ENCODE results near the gene RND2. TPM values are rescaled to one million over a fixed set of nuclear protein-coding genes. Genes with fewer than 3 reads are reported as not detected.

Gene RND2
- total and polyA plus RNA-seq, 2 of the 13 experiments (the other 11 are each of a cell fraction or from before 2014, with no cell fraction given): 0.05 to 0.11 TPM

- TF ChIP-seq SMAD1 (CRISPR knock-in tag; IDR thresholded peaks at IDR 0.05; ENCODE audit: borderline replicate concordance, low read depth) (no peak), NFE2L1 (CRISPR knock-in tag; IDR thresholded peaks at IDR 0.05; ENCODE audit: borderline replicate concordance) (no peak), ATM (IDR thresholded peaks at IDR 0.05; ENCODE audit: borderline replicate concordance) (no peak), NR2C2 (CRISPR knock-in tag; IDR thresholded peaks at IDR 0.05; ENCODE audit: borderline replicate concordance) (0 out of 2 replicates have a peak, but pooled peaks have one; percentile 34), ZZZ3 (CRISPR knock-in tag; IDR thresholded peaks at IDR 0.05; ENCODE audit: borderline replicate concordance) (peak; percentile 82), ATF6 (CRISPR knock-in tag; conservative IDR thresholded peaks at IDR 0.05) (no peak), SNAPC4 (CRISPR knock-in tag; IDR thresholded peaks at IDR 0.05) (peak; percentile 47; the same call in 1 of the 2 replicates), FOSL1 (CRISPR knock-in tag; IDR thresholded peaks at IDR 0.05; ENCODE audit: borderline replicate concordance) (peak; percentile 32; the same call in 1 of the 2 replicates), ZNF652 (CRISPR knock-in tag; IDR thresholded peaks at IDR 0.05; ENCODE audit: borderline replicate concordance, low read depth) (no peak), ZMYM2 (CRISPR knock-in tag; IDR thresholded peaks at IDR 0.05) (no peak), ZNF230 (CRISPR knock-in tag; IDR thresholded peaks at IDR 0.05) (peak; percentile 89; the same call in 1 of the 2 replicates), ZEB1 (IDR thresholded peaks at IDR 0.05; ENCODE audit: insufficient replicate concordance, low read depth) (no peak), SIX4 (CRISPR knock-in tag; IDR thresholded peaks at IDR 0.05) (peak; percentile 18; the same call in 1 of the 2 replicates), BRD4 (CRISPR knock-in tag; IDR thresholded peaks at IDR 0.05) (peak; percentile 91), ZNF644 (CRISPR knock-in tag; IDR thresholded peaks at IDR 0.05; ENCODE audit: low read depth) (no peak), CAMTA2 (CRISPR knock-in tag; IDR thresholded peaks at IDR 0.05; ENCODE audit: borderline replicate concordance) (no peak; the same call in 1 of the 2 replicates), ARNTL (CRISPR knock-in tag; IDR thresholded peaks at IDR 0.05) (peak; percentile 61; the same call in 1 of the 2 replicates), HNF4A (CRISPR knock-in tag; IDR thresholded peaks at IDR 0.05) (peak; percentile 19; the same call in 1 of the 2 replicates), NFKB2 (CRISPR knock-in tag; IDR thresholded peaks at IDR 0.05; ENCODE audit: borderline replicate concordance) (peak; percentile 90), TIGD3 (CRISPR knock-in tag; IDR thresholded peaks at IDR 0.05; ENCODE audit: borderline replicate concordance) (peak; percentile 14; the same call in 1 of the 2 replicates), SAFB2 (CRISPR knock-in tag; IDR thresholded peaks at IDR 0.05; ENCODE audit: borderline replicate concordance, low read depth) (peak; percentile 94), MIXL1 (CRISPR knock-in tag; IDR thresholded peaks at IDR 0.05) (0 out of 2 replicates have a peak, but pooled peaks have one; percentile 7)
These were observed 3.1 kb upstream of the RND2 start, which contains the start of gene VAT1 (continued) for GRCh38 chr17:43021741-43022512.

All from HepG2 (cell line).